HEK293 (cell line): ENCODE measurements around the gene KIF27.

ENCODE experiments used
- IKZF3 ChIP-seq: fragments of 450-650 bp; IDR thresholded peaks from 2 replicates; pipeline ENCODE4 v1.5.0; 2018; ENCODE audit warnings: missing biosample characterization, mild to moderate bottlenecking, missing genetic modification characterization, moderate library complexity
- INSM2 ChIP-seq: fragments of 450-650 bp; formaldehyde crosslinking; IDR thresholded peaks from 2 replicates; pipeline ENCODE4 v1.5.1; 2016; ENCODE audit warnings: missing biosample characterization, missing genetic modification characterization
- PRDM2 ChIP-seq: fragments of 450-650 bp; formaldehyde crosslinking; IDR thresholded peaks from 2 replicates; pipeline ENCODE4 v1.5.1; 2016; ENCODE audit warnings: missing biosample characterization, missing genetic modification characterization, borderline replicate concordance
- PRDM6 ChIP-seq: fragments of 450-650 bp; formaldehyde crosslinking; IDR thresholded peaks from 2 replicates; pipeline ENCODE4 v1.5.1; 2017; ENCODE audit warnings: missing biosample characterization, missing genetic modification characterization
- SALL2 ChIP-seq: fragments of 450-650 bp; formaldehyde crosslinking; IDR thresholded peaks from 2 replicates; pipeline ENCODE4 v1.5.0; 2017; ENCODE audit warnings: missing biosample characterization, mild to moderate bottlenecking, missing genetic modification characterization, borderline replicate concordance
- TCF7L2 ChIP-seq: IDR thresholded peaks from 2 replicates; pipeline ENCODE4 v1.6.1; 2011; ENCODE audit warnings: low read depth, mild to moderate bottlenecking, inconsistent platforms, low read length, moderate library complexity, borderline replicate concordance
- ZBTB11 ChIP-seq: fragments of 450-650 bp; formaldehyde crosslinking; conservative IDR thresholded peaks from 2 replicates; pipeline ENCODE4 v1.5.1; 2016; ENCODE audit warnings: low read depth, missing biosample characterization, missing genetic modification characterization
- ZBTB21 ChIP-seq: fragments of 450-650 bp; formaldehyde crosslinking; IDR thresholded peaks from 2 replicates; pipeline ENCODE4 v1.5.1; 2017; ENCODE audit warnings: missing biosample characterization, missing genetic modification characterization
- ZBTB44 ChIP-seq: fragments of 450-650 bp; IDR thresholded peaks from 2 replicates; pipeline ENCODE4 v1.5.1; 2018; ENCODE audit warnings: missing biosample characterization, mild to moderate bottlenecking, missing genetic modification characterization
- ZNF18 ChIP-seq: fragments of 450-650 bp; formaldehyde crosslinking; IDR thresholded peaks from 2 replicates; pipeline ENCODE4 v1.5.1; 2016; ENCODE audit warnings: missing biosample characterization, missing genetic modification characterization
- ZNF239 ChIP-seq: fragments of 450-650 bp; formaldehyde crosslinking; IDR thresholded peaks from 2 replicates; pipeline ENCODE4 v1.5.1; 2016; ENCODE audit warnings: missing biosample characterization, missing genetic modification characterization
- ZNF292 ChIP-seq: fragments of 450-650 bp; formaldehyde crosslinking; IDR thresholded peaks from 2 replicates; pipeline ENCODE4 v1.5.1; 2016; ENCODE audit warnings: low read depth, missing biosample characterization, missing genetic modification characterization, borderline replicate concordance
- ZNF341 ChIP-seq: fragments of 450-650 bp; formaldehyde crosslinking; IDR thresholded peaks from 2 replicates; pipeline ENCODE4; 2016; ENCODE audit warnings: low read depth, missing biosample characterization, missing genetic modification characterization
- ZNF354C ChIP-seq: fragments of 450-650 bp; formaldehyde crosslinking; IDR thresholded peaks from 2 replicates; pipeline ENCODE4 v1.5.1; 2016; ENCODE audit warnings: missing biosample characterization, missing genetic modification characterization, low read depth, borderline replicate concordance
- ZNF48 ChIP-seq: fragments of 450-650 bp; formaldehyde crosslinking; IDR thresholded peaks from 2 replicates; pipeline ENCODE4 v1.5.1; 2016; ENCODE audit warnings: missing biosample characterization, missing genetic modification characterization
- ZNF510 ChIP-seq: fragments of 450-650 bp; formaldehyde crosslinking; IDR thresholded peaks from 2 replicates; pipeline ENCODE4 v1.5.1; 2018; ENCODE audit warnings: mild to moderate bottlenecking, missing genetic modification characterization, missing biosample characterization; ENCODE audit not compliant: insufficient replicate concordance
- ZNF530 ChIP-seq: fragments of 450-650 bp; formaldehyde crosslinking; IDR thresholded peaks from 2 replicates; pipeline ENCODE4 v1.5.1; 2016; ENCODE audit warnings: low read depth, missing biosample characterization, missing genetic modification characterization
- ZNF571 ChIP-seq: fragments of 450-650 bp; formaldehyde crosslinking; IDR thresholded peaks from 2 replicates; pipeline ENCODE4 v1.5.0; 2017; ENCODE audit warnings: missing biosample characterization, missing genetic modification characterization
- ZNF670 ChIP-seq: fragments of 450-650 bp; formaldehyde crosslinking; IDR thresholded peaks from 2 replicates; pipeline ENCODE4 v1.5.1; 2016; ENCODE audit warnings: missing biosample characterization, missing genetic modification characterization, low read depth
- ZNF76 ChIP-seq: fragments of 450-650 bp; formaldehyde crosslinking; IDR thresholded peaks from 2 replicates; pipeline ENCODE4; 2016; ENCODE audit warnings: low read depth, missing biosample characterization, missing genetic modification characterization, borderline replicate concordance
- ZNF791 ChIP-seq: fragments of 450-650 bp; formaldehyde crosslinking; IDR thresholded peaks from 2 replicates; pipeline ENCODE4 v1.5.1; 2016; ENCODE audit warnings: missing biosample characterization, missing genetic modification characterization
- ZXDB ChIP-seq: fragments of 450-650 bp; formaldehyde crosslinking; IDR thresholded peaks from 2 replicates; pipeline ENCODE4 v1.5.1; 2016; ENCODE audit warnings: missing biosample characterization, missing genetic modification characterization

Gene KIF27

GRCh38 chr9:83956436-83957247, 35.4 kb upstream of the KIF27 start (continued):
- TF ChIP-seq ZNF18 (tag by site-specific recombination), result no peak
- TF ChIP-seq SALL2 (tag by site-specific recombination), result no peak
- TF ChIP-seq ZXDB (tag by site-specific recombination), result peak; percentile 92
- peak; percentile 66 for TF ChIP-seq ZNF76
- TF ChIP-seq ZBTB11 (tag by site-specific recombination), result peak; percentile 91
- TF ChIP-seq PRDM2 (tag by site-specific recombination), result no peak
- TF ChIP-seq ZNF530, result no peak
- TF ChIP-seq ZNF791 (tag by site-specific recombination), result no peak
- no peak for TF ChIP-seq PRDM6 (tag by site-specific recombination)
- TF ChIP-seq TCF7L2, result no peak
- no peak for TF ChIP-seq ZNF239 (tag by site-specific recombination)
- no peak for TF ChIP-seq ZNF354C (tag by site-specific recombination)
- no peak for TF ChIP-seq INSM2 (tag by site-specific recombination)
- TF ChIP-seq ZNF341 (tag by site-specific recombination), result no peak
- no peak for TF ChIP-seq ZNF48 (tag by site-specific recombination)
- TF ChIP-seq ZNF510 (tag by site-specific recombination), result no peak
- TF ChIP-seq ZNF571 (tag by site-specific recombination), result no peak
- no peak for TF ChIP-seq ZBTB21 (tag by site-specific recombination)
- 0 out of 2 replicates have a peak, but pooled peaks have one; percentile 12 for TF ChIP-seq IKZF3 (tag by site-specific recombination)
- TF ChIP-seq ZBTB44 (tag by site-specific recombination), result no peak
- TF ChIP-seq ZNF292 (tag by site-specific recombination), result no peak
- no peak for TF ChIP-seq ZNF670 (tag by site-specific recombination)
